Measurements from ENCODE around the gene GRIN2C. TPM values are rescaled to one million over a fixed set of nuclear protein-coding genes. Genes with fewer than 3 reads are reported as not detected.

GRIN2C gene
- total RNA-seq, 1 donor from 2014 or later, result 0.02 TPM

DNA sequence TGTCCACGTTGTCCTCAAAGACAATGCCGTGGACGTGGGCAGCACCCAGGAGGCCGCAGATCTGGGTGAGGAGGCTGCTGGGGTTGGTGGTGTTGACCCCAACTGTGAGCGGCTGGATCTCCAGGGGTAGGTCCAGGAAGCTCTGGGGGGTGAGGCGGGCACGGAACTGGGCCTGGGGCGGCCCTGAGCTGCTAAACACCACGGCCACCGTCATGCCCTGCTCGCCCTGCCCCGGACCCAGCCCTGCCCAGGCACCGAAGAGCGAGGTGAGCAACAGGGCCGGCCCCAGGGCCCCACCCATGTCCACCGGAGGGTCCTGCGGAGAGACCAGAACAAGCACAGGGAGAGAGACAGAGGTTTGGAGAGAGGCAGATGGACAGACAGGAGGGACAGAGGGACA is 4.9 kb downstream of the GRIN2C start:
- Mint-ChIP-seq H3K4me3 (no peak overlapping the region), H3K9me3 (no peaks in the 10 kb centered on the region), H3K27me3 (ENCODE audit: low read depth) (peaks cover 91% of the 10 kb centered on the region), H3K27ac (ENCODE audit: unreplicated experiment) (no peak overlapping the region), H3K36me3 (ENCODE audit: low read depth) (no peaks in the 10 kb centered on the region), H3K4me1 (no peaks in the 10 kb centered on the region)
- no peak for TF ChIP-seq CTCF (conservative IDR thresholded peaks at IDR 0.05)
- DNase-seq (ENCODE audit: low read depth, low spot score), result no peak

- Mint-ChIP-seq H3K27ac (ENCODE audit: unreplicated experiment) (no peak overlapping the region), H3K4me3 (peak overlapping the region; percentile 38), H3K36me3 (ENCODE audit: low read depth) (no peaks in the 10 kb centered on the region), H3K4me1 (no peaks in the 10 kb centered on the region), H3K9me3 (no peaks in the 10 kb centered on the region), H3K27me3 (ENCODE audit: low read depth) (peaks cover 91% of the 10 kb centered on the region)
- no peak for TF ChIP-seq CTCF (conservative IDR thresholded peaks at IDR 0.05)
- DNase-seq (ENCODE audit: low read depth, low spot score), result no peak
Observed at GRCh38 chr17:74853669-74854068, 6.0 kb downstream of the GRIN2C start.

GRCh38 chr17:74853048-74853397 is 6.7 kb downstream of the GRIN2C start:
- H3K4me1 Mint-ChIP-seq, result no peaks in the 10 kb centered on the region
- no peak overlapping the region for H3K27ac Mint-ChIP-seq (ENCODE audit: unreplicated experiment)
- no peaks in the 10 kb centered on the region for H3K36me3 Mint-ChIP-seq (ENCODE audit: low read depth)
- H3K27me3 Mint-ChIP-seq (ENCODE audit: low read depth), result peaks cover 91% of the 10 kb centered on the region
- H3K9me3 Mint-ChIP-seq, result no peaks in the 10 kb centered on the region
- H3K4me3 Mint-ChIP-seq, result peak overlapping the region; percentile 38
- DNase-seq (ENCODE audit: low read depth, low spot score), result no peak
- TF ChIP-seq CTCF (conservative IDR thresholded peaks at IDR 0.05), result no peak

- H3K36me3 Mint-ChIP-seq (ENCODE audit: low read depth), result no peaks in the 10 kb centered on the region
- DNase-seq (ENCODE audit: low read depth, low spot score), result no peak
- no peaks in the 10 kb centered on the region for H3K4me1 Mint-ChIP-seq
- H3K9me3 Mint-ChIP-seq, result no peaks in the 10 kb centered on the region
- no peak for TF ChIP-seq CTCF (conservative IDR thresholded peaks at IDR 0.05)
- H3K27me3 Mint-ChIP-seq (ENCODE audit: low read depth), result peaks cover 89% of the 10 kb centered on the region
- no peak overlapping the region for H3K27ac Mint-ChIP-seq (ENCODE audit: unreplicated experiment)
- H3K4me3 Mint-ChIP-seq, result peak overlapping the region; percentile 67
Observed at GRCh38 chr17:74852237-74853047, 7.2 kb downstream of the GRIN2C start.

GRCh38 chr17:74851612-74852236 is 8.0 kb downstream of the GRIN2C start:
- no peaks in the 10 kb centered on the region for H3K9me3 Mint-ChIP-seq
- H3K27me3 Mint-ChIP-seq (ENCODE audit: low read depth), result peaks cover 82% of the 10 kb centered on the region
- no peak for DNase-seq (ENCODE audit: low read depth, low spot score)
- no peaks in the 10 kb centered on the region for H3K36me3 Mint-ChIP-seq (ENCODE audit: low read depth)
- no peak overlapping the region for H3K4me3 Mint-ChIP-seq
- TF ChIP-seq CTCF (conservative IDR thresholded peaks at IDR 0.05), result no peak
- H3K27ac Mint-ChIP-seq (ENCODE audit: unreplicated experiment), result no peak overlapping the region
- no peaks in the 10 kb centered on the region for H3K4me1 Mint-ChIP-seq
